ENCODE data around the gene RNASE13.

- TF ChIP-seq ZFP30 (CRISPR knock-in tag; IDR thresholded peaks at IDR 0.05) (no peak), ZFP3 (CRISPR knock-in tag; IDR thresholded peaks at IDR 0.05) (no peak), BACH2 (CRISPR knock-in tag; IDR thresholded peaks at IDR 0.05; ENCODE audit: borderline replicate concordance) (no peak), SNAI2 (CRISPR knock-in tag; IDR thresholded peaks at IDR 0.05) (no peak), ZNF8 (CRISPR knock-in tag; IDR thresholded peaks at IDR 0.05) (no peak)
Observed at GRCh38 chr14:21039585-21040369, 5.2 kb upstream of the RNASE13 start.

Data from SK-N-SH treated with all-trans-retinoic acid at 6 μM for 48 hours (cell line).